Stimulated activated CD8-positive, alpha-beta memory T cell treated with anti-CD3 and anti-CD28 coated beads, Interleukin-15, amount 100 ng/mL, for 4 hours (primary cell): ENCODE data around the gene CORO2B.

Experiments
- DNase-seq, 2 donors: peaks; one replicate each; pipeline ENCODE4 v3.0.0-alpha.2; 2020; ENCODE audit warnings: low read depth in 2 of 2

Gene CORO2B

DNA sequence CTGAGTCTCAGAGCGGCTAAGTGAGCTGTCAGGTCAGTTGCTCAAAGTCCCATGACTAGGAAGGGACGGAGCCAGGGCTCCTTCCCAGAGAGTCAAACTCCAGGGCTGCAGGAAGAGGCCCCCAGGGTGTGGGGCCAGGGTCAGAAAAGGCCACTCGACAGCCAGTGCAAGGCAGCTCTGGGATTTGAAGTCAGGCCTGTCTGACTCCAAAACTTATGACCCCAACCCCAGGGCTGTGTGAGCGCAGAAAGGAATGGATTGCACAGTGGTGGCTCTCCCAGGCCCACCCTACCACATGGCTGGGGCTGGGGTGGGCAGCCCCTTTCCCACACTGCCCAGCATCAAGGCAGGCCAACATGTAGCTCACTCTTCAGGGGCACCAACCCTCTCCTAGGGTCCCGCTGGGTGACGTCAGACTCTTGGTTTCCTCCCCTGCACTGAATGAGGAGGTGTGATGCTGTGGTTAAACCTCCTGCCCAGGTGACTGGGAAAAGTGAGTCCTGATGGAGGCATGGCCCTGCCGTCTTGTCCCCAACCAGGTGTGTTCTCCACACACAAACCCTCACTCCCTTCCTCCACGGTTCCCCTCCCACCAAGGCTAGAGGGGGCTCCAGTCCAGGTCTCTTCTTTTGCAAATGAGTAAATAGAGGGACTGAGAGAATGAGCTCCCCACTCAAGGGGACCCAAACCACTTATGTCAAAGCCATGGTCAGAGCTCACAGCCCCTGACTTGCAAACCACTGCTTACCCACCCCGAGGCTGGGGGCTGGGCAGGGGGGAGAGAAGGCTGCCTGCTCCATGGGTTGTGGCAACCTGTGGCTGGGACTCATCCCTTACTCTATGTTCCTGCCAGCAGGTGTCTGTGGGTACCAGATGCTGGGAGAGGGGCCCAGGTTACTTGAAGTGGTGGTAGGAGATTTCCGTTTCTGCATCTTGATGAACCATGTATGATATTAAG is 23.8 kb upstream of the CORO2B start:
- no peak for DNase-seq

DNA sequence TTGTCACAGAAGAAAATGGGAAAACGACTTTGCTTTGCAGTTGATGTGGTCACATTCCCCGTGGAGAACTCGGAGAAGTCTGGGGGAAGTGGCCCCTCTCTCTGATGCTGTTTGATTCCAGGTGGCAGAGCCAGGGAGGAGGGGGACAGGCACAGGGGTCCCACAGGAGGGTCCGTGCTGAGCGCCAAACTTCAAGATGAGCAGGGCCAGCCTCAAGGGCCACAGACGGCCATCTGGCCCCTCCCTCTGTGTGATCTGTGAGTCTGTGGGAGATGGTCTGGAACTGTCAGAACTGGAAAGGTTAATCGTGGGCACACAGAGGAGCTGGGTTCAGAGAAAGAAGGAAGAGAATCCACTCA is 23.1 kb upstream of the CORO2B start:
- no peak for DNase-seq

DNA sequence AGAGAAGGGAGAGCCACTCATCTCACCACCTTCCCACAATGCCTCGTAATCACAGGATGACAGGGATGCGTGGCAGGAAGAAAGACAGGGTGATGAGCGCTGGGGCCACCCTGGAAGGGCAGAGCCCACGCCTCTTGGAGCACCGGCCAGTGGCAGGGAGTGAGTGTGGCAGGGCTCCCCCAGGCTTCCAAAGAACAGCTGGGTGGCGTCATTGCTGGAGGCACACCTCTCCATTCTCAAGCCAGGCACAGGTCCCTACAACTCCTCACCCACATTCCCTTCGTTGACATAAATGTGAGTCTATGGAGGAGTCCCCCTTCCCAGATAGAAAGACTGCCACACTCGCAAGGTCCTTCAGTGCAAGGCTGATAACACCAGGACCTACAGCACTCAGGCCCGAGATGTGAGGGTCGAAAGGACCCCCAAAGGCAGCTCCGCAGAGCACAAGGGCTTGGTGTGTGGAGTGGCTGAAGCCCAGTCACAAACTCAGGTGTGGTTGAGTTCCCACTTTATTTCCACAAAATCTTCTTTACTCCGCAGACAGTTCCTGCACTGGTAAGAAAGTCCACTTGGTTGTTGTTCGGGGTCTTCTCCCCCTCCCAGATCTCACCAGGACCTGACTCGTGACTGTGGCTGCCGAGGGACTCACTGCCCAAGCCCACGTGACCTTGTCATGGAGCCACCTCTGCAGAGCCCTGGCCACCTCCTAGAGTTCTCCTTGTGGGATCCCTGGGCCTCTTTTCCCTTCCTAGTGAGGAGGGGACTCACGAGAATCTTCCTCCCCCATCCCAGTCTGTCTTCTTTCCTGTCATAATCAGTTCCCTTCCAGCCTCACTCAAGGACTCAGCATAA is 22.4 kb upstream of the CORO2B start:
- no peak for DNase-seq

DNA sequence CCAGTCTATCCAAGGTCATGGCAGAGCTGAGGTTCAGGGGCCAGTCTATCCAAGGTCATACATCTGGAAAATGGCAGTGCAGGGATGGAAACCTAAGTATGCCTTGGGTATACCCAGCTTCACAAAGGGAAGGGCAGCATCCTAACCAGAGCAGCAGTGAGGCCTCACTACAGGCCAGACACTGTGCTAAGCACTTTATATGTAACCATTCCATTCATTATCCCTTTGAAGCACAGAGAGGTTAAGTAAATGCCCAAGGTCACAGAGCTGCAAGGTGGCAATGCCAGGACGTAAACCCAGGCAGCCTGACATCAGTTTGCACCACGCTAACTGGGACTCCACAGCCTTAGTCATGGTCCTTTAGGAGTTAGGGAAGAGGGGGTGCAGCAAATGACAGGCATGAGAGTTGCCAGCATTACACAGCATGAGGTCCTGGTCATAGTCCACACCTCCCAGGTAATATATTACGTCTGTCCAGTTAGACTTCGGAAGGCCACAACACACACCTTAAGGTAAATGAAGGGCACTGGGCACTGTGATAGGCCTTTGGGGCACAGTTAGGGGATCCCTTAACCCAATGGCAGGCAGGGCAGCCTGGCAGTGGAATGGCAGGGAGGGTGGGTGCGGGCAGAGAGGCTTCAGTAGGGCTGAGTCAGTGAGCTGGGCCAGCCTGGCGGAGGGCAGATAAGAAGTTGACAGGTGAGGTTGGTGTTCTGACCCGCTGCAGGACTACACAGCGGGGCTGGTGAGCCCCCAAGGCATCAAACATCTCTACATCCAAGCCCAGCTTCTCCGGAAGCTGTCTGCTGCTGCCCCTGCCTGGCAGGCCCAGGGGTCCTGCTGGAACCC is 21.1 kb upstream of the CORO2B start:
- DNase-seq, result no peak

DNA sequence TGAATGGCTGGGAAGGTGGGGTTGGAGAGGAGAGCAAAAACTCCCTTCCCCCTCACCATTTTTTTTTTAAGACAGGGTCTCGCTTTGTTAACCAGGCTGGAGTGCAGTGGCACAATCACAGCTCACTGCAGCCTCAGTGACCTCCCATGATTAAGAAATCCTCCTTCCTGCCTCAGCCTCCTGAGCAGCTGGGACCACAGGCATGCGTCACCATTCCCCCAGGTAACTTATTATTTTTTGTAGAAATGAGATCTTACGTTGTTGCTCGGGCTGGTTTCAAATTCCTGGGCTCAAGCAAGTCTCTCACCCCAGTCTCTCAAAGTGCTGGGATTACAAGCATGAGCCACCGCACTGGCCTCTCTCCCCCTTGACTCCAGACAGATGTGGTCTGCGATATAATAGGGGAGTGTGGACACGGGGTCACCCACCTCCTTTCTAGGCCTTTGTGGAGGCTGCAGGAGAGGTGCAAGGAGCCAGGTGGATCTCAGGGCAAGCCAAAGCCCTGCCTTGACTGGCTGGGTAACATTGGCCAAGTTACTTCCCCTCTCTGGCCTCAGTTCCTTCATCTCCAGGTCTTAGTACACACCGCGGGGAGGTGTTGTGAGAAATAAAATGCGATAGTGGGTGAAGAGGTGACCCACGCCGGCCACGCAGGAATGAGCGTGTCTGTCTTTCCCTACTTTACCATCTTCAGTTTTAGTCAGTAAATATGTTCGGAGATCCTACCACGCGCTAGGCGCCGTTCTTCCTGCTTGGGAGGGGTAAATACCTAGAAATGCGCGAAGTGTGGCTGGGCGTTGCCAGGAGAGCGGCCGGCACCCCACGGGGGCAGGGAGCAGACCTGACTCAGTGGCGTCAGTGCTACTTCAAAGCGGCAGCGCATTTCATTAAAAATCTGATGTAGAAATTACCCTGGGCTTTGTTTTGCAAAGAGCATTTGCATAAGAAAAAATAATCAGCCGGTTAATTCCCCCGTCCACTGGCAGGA is 20.2 kb upstream of the CORO2B start:
- no peak for DNase-seq

DNA sequence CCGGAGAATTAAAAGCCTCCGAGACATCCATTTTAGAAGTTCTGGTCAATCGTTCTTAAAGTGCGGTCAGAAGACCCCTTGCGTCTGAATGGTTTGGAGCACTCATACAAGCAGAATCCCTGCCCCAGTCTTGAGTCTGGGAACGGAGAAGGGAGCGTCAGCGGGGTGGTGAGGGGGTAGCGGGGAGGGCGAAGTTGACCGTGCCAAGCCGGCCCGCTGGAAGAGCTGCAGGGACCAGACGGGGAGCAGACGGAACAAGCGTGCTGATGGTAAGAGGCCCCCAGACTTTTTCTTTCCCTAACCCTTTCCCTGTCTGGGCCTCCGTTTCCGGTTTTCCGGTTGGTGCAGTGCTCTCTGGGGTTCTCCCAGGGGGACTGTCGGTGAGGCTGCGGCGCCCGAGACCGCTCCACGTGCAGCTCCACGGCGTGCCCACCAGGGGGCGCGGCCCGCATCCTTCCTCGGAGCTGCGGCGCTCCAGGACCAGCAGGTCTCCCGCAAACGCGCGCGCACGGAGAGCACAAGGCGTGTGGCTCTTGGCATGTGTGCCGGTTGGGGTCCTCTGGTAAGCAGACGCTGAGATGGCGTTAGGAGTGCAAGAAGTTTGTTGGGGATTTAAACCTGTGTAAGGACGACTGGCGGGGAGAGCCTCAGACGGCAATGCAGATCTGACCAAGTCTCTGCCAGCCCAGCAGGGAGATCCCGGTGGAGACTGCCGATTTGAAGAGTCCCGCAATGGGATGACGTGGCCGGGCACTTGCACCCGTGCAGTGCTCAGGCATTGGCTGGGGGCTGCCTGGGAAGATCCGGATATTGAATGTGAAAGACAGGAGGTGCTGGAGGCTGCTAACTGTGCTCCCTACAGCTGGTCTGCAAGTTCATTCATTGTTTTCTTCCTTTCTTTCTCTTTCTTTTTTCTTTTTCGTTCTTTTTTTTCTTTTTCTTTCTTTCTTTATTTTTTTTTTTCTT is 19.2 kb upstream of the CORO2B start:
- DNase-seq, result peak; percentile 22 to 39

DNA sequence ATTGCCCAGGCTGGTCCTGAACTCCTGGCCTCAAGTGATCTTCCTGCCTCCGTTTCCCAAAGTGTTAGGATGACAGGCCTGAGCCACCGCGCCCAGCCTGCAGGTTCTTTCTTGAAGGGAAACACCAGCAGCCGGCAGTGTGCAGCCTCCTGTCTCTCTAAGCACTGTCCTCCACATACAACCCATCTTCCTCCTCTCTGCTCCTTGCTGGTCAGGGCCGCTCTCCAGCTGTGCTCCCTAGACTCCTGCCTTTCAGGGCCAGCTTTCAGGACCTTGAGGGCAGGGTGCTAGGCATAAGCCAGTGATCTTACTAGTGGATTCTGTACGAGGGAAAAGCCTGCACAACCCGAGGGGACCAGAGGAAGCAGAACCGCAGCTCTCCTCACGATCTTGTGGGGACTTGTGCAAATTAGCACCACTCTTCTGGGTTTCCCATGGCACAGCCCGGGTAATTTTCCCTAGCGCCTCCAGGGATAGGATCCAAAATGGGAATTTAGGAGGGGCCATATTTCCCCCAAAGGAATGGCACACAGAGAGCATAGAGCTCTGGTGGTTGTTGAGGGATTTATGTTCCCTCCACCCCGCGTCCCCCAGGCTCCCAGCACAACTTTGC is 18.2 kb upstream of the CORO2B start:
- no peak for DNase-seq

DNA sequence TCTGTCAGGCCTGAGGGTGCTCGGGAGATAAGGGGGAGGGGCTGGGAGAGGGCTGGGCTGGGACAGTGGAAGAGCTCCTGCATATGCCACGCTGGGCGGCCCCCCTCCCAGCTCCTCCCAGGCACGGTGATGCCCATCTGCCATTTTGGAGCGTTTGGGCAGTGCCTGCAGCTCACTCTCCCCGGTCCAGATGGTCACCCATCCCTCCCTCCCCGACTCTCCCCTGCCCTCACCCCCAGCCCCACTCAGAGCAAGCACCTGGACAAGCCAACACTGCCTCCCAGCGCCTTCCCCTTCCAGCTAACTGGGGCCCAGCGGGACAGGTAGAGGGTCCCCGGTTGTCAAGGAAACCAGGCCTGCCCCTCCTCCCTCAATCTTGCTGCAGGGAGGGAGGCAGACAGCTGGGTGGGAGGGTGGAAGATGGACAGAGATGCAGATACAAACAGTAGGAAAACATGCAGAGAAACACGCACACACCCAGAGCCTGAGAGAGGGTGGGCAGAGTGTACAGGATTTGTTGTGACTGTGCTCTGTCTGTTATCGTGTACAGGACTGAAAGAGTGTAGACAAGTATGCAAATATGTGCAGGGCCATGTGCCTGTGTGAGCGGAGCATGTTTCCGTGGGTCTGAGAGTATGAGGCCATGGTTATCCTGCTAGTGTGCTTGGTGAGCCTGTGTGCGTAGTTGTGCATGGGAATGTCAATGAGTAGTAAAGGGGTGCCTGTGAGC is 17.5 kb upstream of the CORO2B start:
- DNase-seq, result no peak

DNA sequence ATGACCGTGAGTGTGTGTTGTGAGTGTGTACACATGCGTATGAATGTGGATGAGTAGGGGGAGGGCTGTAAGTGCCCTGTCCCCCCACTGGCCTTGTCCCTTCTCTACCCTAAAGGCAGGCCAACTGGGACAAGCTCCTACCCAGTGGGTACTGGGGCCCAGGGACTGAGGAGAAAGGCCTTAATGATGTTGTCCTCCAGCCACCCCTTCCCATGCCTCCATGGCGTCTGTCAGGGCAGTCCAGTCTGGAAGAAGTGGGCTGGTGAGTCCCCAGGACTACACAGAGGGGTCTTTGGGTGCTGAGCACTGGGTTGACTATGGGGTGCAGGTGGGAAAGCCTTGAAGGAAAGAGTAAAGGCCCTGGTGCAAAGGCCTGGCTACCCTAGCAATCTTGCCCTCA is 16.9 kb upstream of the CORO2B start:
- DNase-seq, result no peak

DNA sequence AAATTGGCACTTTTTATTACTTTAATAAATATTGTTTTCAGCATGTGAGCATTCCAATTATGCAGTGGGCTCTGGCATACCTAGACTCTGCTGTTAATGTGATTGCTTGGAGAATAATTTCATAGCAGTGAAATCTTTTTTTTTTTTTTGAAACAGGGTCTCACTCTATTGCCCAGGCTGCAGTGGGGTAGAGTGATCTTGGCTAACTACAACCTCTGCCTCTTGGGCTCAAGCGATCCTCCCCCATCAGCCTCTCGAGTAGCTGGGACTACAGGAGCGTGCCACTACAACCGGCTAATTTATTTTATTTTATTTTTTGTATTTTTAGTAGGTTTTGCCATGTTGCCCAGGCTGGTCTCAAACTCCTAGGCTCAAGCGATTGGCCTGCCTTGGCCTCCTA is 14.6 kb upstream of the CORO2B start:
- DNase-seq, result no peak

DNA sequence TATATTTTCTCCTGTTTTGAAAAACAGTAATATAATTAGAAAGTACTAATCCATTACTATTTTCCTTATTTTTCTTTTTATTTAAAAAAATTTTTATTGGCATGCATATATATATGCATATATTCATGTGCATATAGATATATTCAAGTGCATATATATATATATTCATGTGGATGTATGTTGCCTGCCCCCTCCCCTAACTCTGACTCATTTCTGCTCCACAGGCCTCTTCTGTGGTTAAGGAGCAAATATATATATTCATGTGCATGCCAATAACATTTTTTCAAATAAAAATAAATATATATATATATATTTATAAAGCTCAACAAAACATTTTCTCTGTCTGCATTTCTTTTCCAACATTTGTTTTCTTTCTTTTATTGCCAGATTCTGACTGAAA is 13.6 kb upstream of the CORO2B start:
- no peak for DNase-seq

DNA sequence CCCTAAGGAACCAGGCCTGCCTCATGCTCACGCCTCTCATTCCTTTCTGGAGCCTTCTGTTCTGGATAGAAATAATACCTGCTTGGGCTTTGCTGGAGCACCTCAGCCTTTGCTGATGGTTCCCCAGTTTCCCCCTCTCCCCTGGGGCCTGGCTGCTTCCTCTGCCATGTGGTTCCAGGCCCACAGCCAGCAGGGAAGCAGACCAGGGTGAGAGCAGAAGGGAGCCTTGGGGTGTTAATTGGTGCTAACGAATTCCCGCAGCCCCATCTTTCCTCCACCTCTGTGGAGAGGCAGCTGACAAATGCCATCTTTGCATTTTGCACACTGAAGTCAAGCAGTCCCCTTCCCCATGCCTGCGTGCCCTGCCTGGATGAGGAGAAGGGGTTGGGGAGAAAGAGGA is 13.1 kb upstream of the CORO2B start:
- DNase-seq, result no peak

DNA sequence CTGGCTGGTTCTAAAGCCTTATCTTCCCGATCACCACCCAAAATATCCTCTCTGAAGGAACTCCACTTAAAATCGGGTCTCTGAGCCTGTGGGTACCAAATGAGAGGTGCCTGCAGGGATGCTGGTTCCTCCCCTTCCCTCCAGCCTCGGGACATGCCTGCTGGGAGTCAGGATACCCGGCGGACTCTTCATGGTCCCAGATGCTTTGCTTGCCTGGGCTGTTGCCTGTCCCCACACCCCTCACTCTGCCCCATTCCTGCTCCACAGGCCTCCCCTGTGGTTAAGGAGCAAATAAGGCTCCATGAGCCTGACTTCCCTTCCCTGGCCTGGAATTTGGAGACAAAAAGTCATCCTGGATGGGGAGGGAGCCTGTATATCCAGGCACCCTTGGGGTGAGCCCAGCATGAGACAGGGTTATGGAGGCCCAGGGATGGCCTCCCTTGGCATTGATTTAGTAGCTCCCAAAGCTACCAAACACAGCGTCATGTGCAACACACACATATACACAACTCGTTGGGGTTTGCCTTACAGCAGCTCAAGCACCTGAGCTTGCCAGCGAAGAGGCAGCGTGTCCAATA is 12.3 kb upstream of the CORO2B start:
- no peak for DNase-seq

DNA sequence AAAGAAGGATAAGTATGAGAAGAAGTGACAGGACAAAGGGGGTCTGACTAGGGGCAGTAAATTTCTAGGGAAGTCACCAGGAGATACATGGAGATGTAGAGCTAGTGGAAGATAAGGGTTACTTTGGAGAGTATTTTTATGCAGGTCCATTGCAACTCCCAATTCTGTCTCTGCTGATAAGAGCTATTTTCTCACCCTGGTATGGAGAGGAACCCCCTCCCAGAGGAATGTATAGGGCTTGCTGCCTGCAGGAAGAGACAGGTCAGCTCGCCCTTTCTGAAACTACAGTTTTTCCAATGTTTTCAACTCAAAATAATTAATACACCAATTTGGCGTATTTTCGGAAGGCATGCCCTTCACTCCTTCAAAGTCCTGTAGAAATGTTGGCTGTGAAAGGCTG is 11.4 kb upstream of the CORO2B start:
- no peak for DNase-seq

DNA sequence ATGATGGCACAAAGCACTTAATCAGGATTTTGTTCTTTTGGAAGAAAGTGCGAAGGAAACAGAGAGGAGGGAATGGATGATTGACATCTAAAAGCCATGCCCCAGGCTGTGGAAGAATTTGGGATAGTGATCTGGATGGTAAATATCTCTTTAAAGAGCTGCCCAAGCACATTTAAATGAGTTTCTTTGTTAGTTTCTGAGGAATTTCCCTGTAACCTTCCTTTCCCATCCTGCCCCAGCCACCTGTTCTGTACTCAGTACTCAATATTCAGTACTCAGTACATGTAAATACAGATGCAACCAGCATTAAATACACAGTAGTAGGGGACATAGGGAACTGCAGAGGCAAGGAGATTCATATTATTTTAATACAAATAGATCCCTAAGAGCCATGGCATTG is 7.8 kb upstream of the CORO2B start:
- DNase-seq, result no peak

DNA sequence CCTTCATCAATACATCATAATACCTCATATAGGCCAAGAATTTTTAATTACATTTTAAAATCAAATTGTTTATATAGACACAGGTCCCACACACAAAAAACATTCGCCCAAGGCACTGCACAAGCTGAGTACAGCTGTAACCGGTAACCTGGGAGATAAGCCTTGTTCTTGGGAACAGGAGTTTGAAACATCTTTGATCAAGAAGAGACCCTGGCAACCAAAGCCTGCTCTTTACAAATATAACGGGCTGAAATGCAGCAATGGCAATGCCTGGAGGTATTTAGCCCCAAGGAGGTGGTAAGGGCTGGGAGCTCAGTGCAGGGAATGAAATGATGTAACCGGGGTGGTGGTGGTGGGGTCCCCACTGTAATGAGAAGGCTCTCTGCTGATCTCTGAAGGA is 7.2 kb upstream of the CORO2B start:
- no peak for DNase-seq

DNA sequence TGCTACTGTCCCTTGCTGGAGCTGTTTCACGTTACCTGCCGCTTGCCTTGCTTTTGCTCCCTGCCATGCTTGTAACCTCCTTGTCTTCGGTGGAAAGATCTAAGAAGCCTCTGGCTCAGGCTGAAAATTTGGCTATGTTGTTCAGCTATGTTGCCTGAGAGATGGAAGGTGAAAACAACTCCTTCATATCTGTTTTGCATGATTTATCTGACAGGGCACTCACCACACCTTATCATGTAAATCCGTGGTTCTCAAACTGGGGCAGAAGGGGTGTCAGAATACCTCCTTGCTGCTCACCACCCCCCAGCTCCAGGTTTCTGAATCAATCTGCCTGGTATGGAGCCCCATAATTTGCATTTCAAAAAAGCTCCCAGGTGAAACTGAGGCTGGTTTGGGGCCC is 6.5 kb upstream of the CORO2B start:
- DNase-seq, result no peak

DNA sequence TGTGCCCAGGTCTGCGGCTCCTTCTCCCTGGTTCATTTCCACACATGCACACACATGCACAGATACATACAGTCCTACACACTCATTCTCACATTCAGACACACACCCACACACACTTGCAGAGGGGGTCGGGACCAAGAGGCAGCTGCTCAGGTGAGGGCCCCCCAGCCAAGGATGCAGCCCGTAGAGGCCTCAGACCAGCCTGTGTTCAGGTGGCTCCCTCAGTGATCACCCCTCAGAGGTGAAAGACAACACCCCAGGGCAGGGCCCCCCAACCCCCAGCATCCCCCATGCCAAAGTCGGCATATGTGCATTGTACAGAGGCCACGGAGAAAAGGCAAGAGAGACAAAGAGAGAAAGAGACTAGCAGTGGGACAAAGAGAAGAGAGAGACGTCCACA is 5.9 kb upstream of the CORO2B start:
- no peak for DNase-seq
